HG02642 (cell line): ENCODE results near the gene TRAK1.

Source experiments
- ATAC-seq: cut with Tn5 transposase; IDR thresholded peaks from one replicate; pipeline ENCODE4 v1.9.1; 2021; ENCODE audit warnings: mild to moderate bottlenecking; ENCODE audit not compliant: unreplicated experiment, poor library complexity

Gene TRAK1

GRCh38 chr3:42194943-42195510 lies 103.9 kb downstream of the TRAK1 start:
- no peak for ATAC-seq

GRCh38 chr3:42195879-42196330 lies 104.7 kb downstream of the TRAK1 start:
- ATAC-seq: peak; percentile 65

GRCh38 chr3:42198709-42199108 lies 107.6 kb downstream of the TRAK1 start:
- ATAC-seq: no peak

DNA sequence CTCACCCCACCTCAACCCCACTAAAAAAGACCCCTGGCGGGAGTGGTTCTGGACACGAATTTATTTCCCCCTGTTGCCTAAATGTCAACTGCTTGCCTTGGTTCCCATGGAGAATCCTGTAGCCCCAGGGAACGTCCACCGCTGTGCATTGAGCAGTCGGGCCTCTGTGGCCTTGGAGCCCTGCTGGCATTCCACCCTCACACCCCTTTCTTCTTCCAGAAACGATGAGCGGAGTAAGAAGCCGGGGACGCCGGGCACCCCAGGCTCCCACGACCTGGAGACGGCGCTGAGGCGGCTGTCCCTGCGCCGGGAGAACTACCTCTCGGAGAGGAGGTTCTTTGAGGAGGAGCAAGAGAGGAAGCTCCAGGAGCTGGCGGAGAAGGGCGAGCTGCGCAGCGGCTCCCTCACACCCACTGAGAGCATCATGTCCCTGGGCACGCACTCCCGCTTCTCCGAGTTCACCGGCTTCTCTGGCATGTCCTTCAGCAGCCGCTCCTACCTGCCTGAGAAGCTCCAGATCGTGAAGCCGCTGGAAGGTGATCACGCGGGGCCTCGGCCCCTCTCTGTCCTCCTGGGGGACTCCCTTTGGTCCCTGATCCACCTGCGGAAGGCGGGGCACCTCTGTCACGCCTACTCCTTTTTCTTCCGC lies 111.2 kb downstream of the TRAK1 start:
- no peak for ATAC-seq

- no peak for ATAC-seq
Measured at GRCh38 chr3:42204867-42205599, 113.9 kb downstream of the TRAK1 start.

- peak; percentile 83 for ATAC-seq
Measured at GRCh38 chr3:42205800-42206514, 114.8 kb downstream of the TRAK1 start.

GRCh38 chr3:42209917-42210316 lies 118.8 kb downstream of the TRAK1 start:
- ATAC-seq: no peak

- ATAC-seq: no peak
Measured at GRCh38 chr3:42210726-42211125, 119.6 kb downstream of the TRAK1 start.

GRCh38 chr3:42213417-42213816 lies 122.3 kb downstream of the TRAK1 start:
- no peak for ATAC-seq

DNA sequence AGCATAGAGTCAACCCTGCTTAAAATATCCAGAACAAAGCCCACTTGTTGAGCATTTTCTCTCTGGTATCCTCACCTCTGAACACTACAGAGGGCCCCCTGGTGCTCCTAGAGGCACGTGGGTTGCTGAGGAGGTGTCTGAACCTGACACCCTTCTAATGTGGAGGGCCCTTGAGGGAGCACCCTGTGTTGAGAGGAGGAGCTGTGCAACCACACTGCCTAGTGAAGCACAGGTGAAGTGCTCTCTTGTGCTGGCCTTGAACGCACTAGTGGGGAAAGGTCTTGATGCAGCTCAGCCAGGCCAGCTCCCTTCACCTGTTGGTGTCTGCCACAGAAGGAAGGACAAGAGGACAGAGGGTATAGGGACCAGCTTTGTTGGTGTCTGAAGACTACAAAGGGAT lies 122.9 kb downstream of the TRAK1 start:
- ATAC-seq: no peak

DNA sequence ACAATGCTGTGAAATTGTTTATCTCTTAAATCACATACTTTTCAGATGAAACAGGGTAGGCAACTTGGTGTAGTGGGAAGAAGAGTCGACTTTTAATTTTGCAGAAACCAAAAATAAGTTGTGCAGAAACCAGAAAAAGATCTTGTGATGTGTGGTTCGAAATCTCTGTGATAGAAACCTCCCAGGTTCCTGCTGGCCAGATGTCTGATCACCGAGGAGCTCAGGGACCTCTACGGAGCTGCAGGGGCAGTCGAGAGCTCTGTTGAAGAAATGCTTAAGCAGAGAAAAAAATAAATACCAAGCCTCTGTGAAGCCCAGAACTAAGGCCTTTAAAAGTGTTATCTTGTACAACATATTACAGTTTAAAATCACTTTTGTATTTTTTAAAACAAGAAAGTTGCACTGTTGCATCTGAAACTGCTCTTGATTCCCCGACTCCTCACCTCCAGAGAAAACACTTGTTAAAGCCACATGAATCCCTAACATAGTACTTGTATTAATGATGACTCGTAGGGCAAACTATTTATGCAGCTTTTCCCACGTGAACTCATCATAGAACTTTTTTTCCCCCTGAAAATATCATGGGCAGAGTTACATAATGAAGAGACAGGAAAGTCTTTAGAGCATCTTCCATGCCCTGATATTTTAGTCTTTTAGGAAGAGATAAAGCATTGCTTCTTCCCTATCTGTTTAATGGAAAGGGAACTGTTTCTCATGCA lies 123.6 kb downstream of the TRAK1 start:
- ATAC-seq: no peak

- ATAC-seq: peak; percentile 69
Measured at GRCh38 chr3:42216302-42216701, 125.1 kb downstream of the TRAK1 start.

GRCh38 chr3:42216931-42217333 lies 125.8 kb downstream of the TRAK1 start:
- no peak for ATAC-seq

DNA sequence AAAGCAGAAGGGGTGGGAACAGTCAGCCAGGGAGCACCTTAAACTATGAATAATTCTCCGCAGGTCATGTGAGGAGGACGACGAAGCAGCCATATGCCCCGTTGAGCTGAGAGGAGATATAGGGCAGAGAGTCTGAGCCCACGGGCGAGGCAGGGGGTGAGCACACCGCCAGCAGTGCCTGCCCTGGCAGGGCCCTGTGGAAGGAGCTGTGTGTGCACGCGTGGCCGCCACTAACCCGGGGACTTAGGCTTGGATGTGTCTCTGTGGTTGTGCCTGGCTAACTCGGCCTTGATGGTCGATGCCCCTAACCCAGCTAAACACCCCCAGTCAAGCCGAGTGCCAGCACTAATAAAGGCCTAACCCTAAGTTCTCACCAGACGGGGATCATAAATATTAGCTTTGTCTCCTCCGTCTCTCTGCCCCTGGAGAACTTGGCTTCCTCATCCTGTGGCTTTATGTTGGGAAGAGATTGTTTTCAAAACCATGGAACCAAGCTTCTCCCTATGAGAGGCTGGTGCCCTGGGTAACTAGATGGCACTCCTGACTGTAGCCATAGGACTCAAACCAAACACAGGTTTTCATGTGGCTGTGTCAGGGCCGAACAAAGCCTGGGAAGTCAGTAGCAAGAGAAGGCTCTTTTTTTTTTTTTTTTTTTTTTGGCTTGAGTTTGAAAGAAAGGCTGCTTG lies 129.4 kb downstream of the TRAK1 start:
- no peak for ATAC-seq

- no peak for ATAC-seq
Measured at GRCh38 chr3:42222942-42223693, 132.0 kb downstream of the TRAK1 start.

DNA sequence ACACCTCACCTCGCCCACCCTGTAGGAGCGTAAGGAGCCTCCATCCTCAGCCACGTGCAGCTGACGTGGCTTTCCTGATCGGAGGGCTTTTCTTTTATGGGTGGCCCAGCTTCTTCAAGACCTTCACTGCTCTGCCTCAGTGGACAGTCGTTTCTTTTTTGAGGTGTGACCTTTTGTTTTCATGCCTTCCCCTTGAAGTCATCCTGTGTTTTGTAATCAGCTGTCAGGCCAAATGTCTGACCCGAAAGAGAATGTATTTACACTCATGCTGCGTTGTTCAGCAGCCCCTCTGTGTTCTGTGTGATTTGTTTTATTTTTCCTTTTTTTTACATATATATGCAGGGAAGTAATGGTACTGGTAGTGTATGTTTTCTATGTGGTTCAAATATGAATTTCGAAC lies 133.0 kb downstream of the TRAK1 start:
- ATAC-seq: no peak

DNA sequence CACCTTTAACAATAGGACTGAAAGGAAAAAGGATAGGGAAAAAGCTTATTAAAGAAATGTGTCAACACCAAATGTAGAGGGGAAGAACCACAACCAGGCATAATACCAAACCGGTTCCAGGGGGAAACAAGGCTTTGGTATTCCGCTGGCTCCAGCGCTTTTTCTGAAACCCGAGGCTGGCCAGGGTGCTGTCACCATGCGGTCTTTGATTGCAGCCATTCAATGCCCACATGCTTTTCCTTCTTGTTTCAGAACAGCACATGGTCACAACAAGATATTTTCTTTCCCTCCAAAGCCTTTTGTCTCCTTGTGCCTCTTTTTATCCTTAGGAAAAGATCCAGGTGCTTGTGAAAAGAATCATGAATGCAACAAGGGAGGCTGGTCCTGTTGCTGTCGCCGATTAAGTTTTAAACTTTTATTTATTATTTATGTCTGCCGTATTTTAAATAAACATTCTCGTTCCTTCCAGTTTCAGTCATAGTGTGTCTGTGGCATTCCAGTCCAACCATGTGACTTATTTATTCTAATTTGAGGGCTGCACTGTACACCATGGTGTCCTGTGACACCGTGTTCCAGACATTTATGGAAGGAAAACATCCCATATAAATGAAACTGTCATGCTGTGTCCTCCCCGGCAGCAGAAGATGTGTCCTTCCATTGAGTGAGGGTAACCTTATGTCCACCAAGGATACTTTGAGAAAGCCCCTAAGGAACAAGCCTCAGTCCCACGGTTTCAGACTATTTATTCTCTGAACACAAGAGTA lies 133.7 kb downstream of the TRAK1 start:
- no peak for ATAC-seq
